HG03565 (cell line): ENCODE data around the gene TUBE1.

Experiments used
- ATAC-seq: cut with Tn5 transposase; IDR thresholded peaks from one replicate; pipeline ENCODE4 v1.9.1; 2021; ENCODE audit warnings: mild to moderate bottlenecking, moderate library complexity; ENCODE audit not compliant: unreplicated experiment

Gene TUBE1

GRCh38 chr6:112037783-112038216 lies 49.5 kb downstream of the TUBE1 start:
- ATAC-seq, result no peak

GRCh38 chr6:112036088-112036637 lies 51.1 kb downstream of the TUBE1 start:
- no peak for ATAC-seq

GRCh38 chr6:112034616-112034995 lies 52.7 kb downstream of the TUBE1 start:
- no peak for ATAC-seq

- ATAC-seq, result no peak
Observed at GRCh38 chr6:112033791-112034615, 53.3 kb downstream of the TUBE1 start.

- ATAC-seq, result no peak
Observed at GRCh38 chr6:112032728-112033127, 54.6 kb downstream of the TUBE1 start.

- no peak for ATAC-seq
Observed at GRCh38 chr6:112031960-112032359, 55.3 kb downstream of the TUBE1 start.

- no peak for ATAC-seq
Observed at GRCh38 chr6:112030961-112031660, 56.2 kb downstream of the TUBE1 start.

GRCh38 chr6:112030206-112030960 lies 56.9 kb downstream of the TUBE1 start:
- ATAC-seq, result no peak

- ATAC-seq, result no peak
Observed at GRCh38 chr6:112029045-112029822, 58.0 kb downstream of the TUBE1 start.

GRCh38 chr6:112027942-112028674 lies 59.2 kb downstream of the TUBE1 start:
- peak; percentile 56 for ATAC-seq

- no peak for ATAC-seq
Observed at GRCh38 chr6:112026933-112027332, 60.3 kb downstream of the TUBE1 start.

- ATAC-seq, result no peak
Observed at GRCh38 chr6:112024464-112024863, 62.8 kb downstream of the TUBE1 start.

- no peak for ATAC-seq
Observed at GRCh38 chr6:112022749-112023148, 64.5 kb downstream of the TUBE1 start.

- no peak for ATAC-seq
Observed at GRCh38 chr6:112021691-112022310, 65.5 kb downstream of the TUBE1 start.
